ENCODE data around the gene OMG.

- TF ChIP-seq CTCF (conservative IDR thresholded peaks at IDR 0.05 in 1 of 2, IDR thresholded peaks at IDR 0.05 in 1 of 2; ENCODE audit: low read depth in 1 of 2, low read length in 2 of 2) (no peak), EZH2 (IDR thresholded peaks at IDR 0.05; ENCODE audit: low read length, missing control alignments) (no peak)
These were observed 27.5 kb downstream of the OMG start for GRCh38 chr17:31269578-31269983.
